Neural cell (in vitro differentiated cells): ENCODE measurements around the gene MRNIP. TPM values are rescaled to one million over a fixed set of nuclear protein-coding genes. Genes with fewer than 3 reads are reported as not detected.

Experiments used
- H2AFZ ChIP-seq: fragments of 200-600, 300-800 bp; sonication (generic), shearing (Covaris generic); 2 replicates; pipeline ENCODE4 v1.6.0; 2014; ENCODE audit warnings: low read depth, mild to moderate bottlenecking, antibody characterized with exemption, low read length, moderate library complexity
- H3F3A ChIP-seq: fragments of 200-600 bp; shearing (Covaris generic); 2 replicates; pipeline ENCODE4 v1.6.1; 2016; ENCODE audit warnings: mild to moderate bottlenecking, moderate library complexity, mixed read lengths, antibody characterized with exemption, low read length; ENCODE audit not compliant: insufficient read depth, poor library complexity, severe bottlenecking
- H3K27ac ChIP-seq: fragments of 200-600, 300-800 bp; sonication (generic), shearing (Covaris generic); 2 replicates; pipeline ENCODE4 v1.5.1; 2014; ENCODE audit warnings: mild to moderate bottlenecking, low read length, moderate library complexity
- H3K27me3 ChIP-seq: fragments of 300-800, 200-600 bp; sonication (generic), shearing (Covaris generic); 2 replicates; pipeline ENCODE4 v1.6.0; 2014; ENCODE audit warnings: mild to moderate bottlenecking, low read depth, low read length, moderate library complexity; ENCODE audit not compliant: insufficient read depth
- H3K36me3 ChIP-seq: fragments of 300-800, 200-600 bp; sonication (generic), shearing (Covaris generic); 2 replicates; pipeline ENCODE4 v1.5.1; 2014; ENCODE audit warnings: mild to moderate bottlenecking, antibody characterized with exemption, low read length, moderate library complexity; ENCODE audit not compliant: insufficient read depth
- H3K4me2 ChIP-seq: fragments of 300-800, 200-600 bp; sonication (generic), shearing (Covaris generic); 2 replicates; pipeline ENCODE4 v1.6.0; 2014; ENCODE audit warnings: mild to moderate bottlenecking, low read length
- H3K4me3 ChIP-seq: fragments of 300-800, 200-600 bp; sonication (generic), shearing (Covaris generic); 2 replicates; pipeline ENCODE4 v1.5.1; 2014; ENCODE audit warnings: mild to moderate bottlenecking, low read length, moderate library complexity
- H3K79me2 ChIP-seq: fragments of 200-600 bp; shearing (Covaris generic); replicated peaks from 2 replicates; pipeline ENCODE4 v1.6.0; 2014; ENCODE audit warnings: mild to moderate bottlenecking, low read length, moderate library complexity; ENCODE audit not compliant: insufficient read depth
- H3K9ac ChIP-seq: fragments of 300-800, 200-600 bp; sonication (generic), shearing (Covaris generic); 2 replicates; pipeline ENCODE4 v1.6.1; 2016; ENCODE audit warnings: mild to moderate bottlenecking, low read length, mixed read lengths
- H3K9me2 ChIP-seq: fragments of 200-600 bp; shearing (Covaris generic); 2 replicates; pipeline ENCODE4 v1.6.1; 2016; ENCODE audit warnings: mild to moderate bottlenecking, low read length, mixed read lengths; ENCODE audit not compliant: insufficient read depth
- H3K9me3 ChIP-seq: fragments of 200-600, 300-800 bp; sonication (generic), shearing (Covaris generic); 2 replicates; pipeline ENCODE4 v1.6.1; 2016; ENCODE audit warnings: mild to moderate bottlenecking, mixed run types, low read length, moderate library complexity, mixed read lengths
- H4K20me1 ChIP-seq: fragments of 200-600 bp; shearing (Covaris generic); 2 replicates; pipeline ENCODE4 v1.6.1; 2016; ENCODE audit warnings: mild to moderate bottlenecking, mixed run types; ENCODE audit not compliant: insufficient read depth
- CTCF ChIP-seq: fragments of 450-650 bp; IDR thresholded peaks from 2 replicates; pipeline ENCODE4 v1.5.1; 2014; ENCODE audit warnings: antibody characterized with exemption, mild to moderate bottlenecking, moderate library complexity; ENCODE audit not compliant: poor library complexity, severe bottlenecking
- EP300 ChIP-seq: fragments of 450-650 bp; conservative IDR thresholded peaks from 2 replicates; pipeline ENCODE4 v1.6.1; 2014; ENCODE audit warnings: antibody characterized with exemption, mild to moderate bottlenecking, moderate library complexity; ENCODE audit not compliant: poor library complexity, severe bottlenecking
- EZH2 ChIP-seq: fragments of 200-600, 300-800 bp; shearing (Covaris generic), sonication (generic); IDR thresholded peaks from 2 replicates; pipeline ENCODE4 v1.6.1; 2014; ENCODE audit warnings: antibody characterized with exemption, low read length, borderline replicate concordance, mild to moderate bottlenecking; ENCODE audit not compliant: insufficient read depth, poor library complexity, severe bottlenecking
- MXI1 ChIP-seq: fragments of 450-650 bp; conservative IDR thresholded peaks from 2 replicates; pipeline ENCODE4 v1.6.1; 2014; ENCODE audit warnings: antibody characterized with exemption, mild to moderate bottlenecking; ENCODE audit not compliant: poor library complexity, severe bottlenecking
- POLR2AphosphoS5 ChIP-seq: IDR thresholded peaks from 2 replicates; pipeline ENCODE4 v1.6.1; 2012
- RAD21 ChIP-seq: fragments of 450-650 bp; conservative IDR thresholded peaks from 2 replicates; pipeline ENCODE4 v1.6.1; 2014; ENCODE audit warnings: antibody characterized with exemption, mild to moderate bottlenecking, moderate library complexity
- REST ChIP-seq: IDR thresholded peaks from 2 replicates; pipeline ENCODE4 v1.6.1; 2012; ENCODE audit warnings: borderline replicate concordance
- SMC3 ChIP-seq: fragments of 450-650 bp; conservative IDR thresholded peaks from 2 replicates; pipeline ENCODE4 v1.6.1; 2014; ENCODE audit warnings: antibody characterized with exemption, mild to moderate bottlenecking, moderate library complexity; ENCODE audit not compliant: poor library complexity
- TAF1 ChIP-seq: IDR thresholded peaks from 2 replicates; pipeline ENCODE4 v1.6.1; 2012; ENCODE audit warnings: low read depth
- polyA plus RNA-seq: library from polyadenylated mRNA; depleted of rRNA; stranded (reverse); fragments of >200 nt; gene quantifications from 2 replicates; pipeline ENCODE4 v1.2.3, GENCODE V29; 2014

MRNIP gene
- polyA plus RNA-seq, 1 donor from 2014 or later: 121 TPM

GRCh38 chr5:179820127-179820482, 38.5 kb downstream of the MRNIP start:
- no peak for TF ChIP-seq TAF1
- no peak for TF ChIP-seq RAD21
- TF ChIP-seq EP300: no peak
- no peak for TF ChIP-seq REST
- TF ChIP-seq MXI1: no peak
- no peak for TF ChIP-seq POLR2AphosphoS5
- TF ChIP-seq EZH2: no peak
- no peak for TF ChIP-seq CTCF
- TF ChIP-seq SMC3: no peak
- no peak overlapping the region for H2AFZ ChIP-seq
- peak overlapping the region; percentile 80 for H3K27ac ChIP-seq
- peak overlapping the region; percentile 99 for H3K4me3 ChIP-seq
- no peaks in the 10 kb centered on the region for H3K36me3 ChIP-seq
- H3K79me2 ChIP-seq: peaks cover 12% of the 10 kb centered on the region
- H3K27me3 ChIP-seq: peaks cover 4% of the 10 kb centered on the region
- no peaks in the 10 kb centered on the region for H3K9me2 ChIP-seq
- no peaks in the 10 kb centered on the region for H3K9me3 ChIP-seq
- H3K4me2 ChIP-seq: peak overlapping the region; percentile 68
- no peaks in the 10 kb centered on the region for H3F3A ChIP-seq
- peak overlapping the region; percentile 92 for H3K9ac ChIP-seq
- no peaks in the 10 kb centered on the region for H4K20me1 ChIP-seq

GRCh38 chr5:179819296-179820126, 39.1 kb downstream of the MRNIP start:
- Histone ChIP-seq H3K36me3 (no peaks in the 10 kb centered on the region), H3K27me3 (peaks cover 4% of the 10 kb centered on the region), H3K9ac (peak overlapping the region; percentile 16), H3K79me2 (peaks cover 12% of the 10 kb centered on the region), H3F3A (no peaks in the 10 kb centered on the region), H3K4me2 (no peak overlapping the region), H3K9me2 (no peaks in the 10 kb centered on the region), H3K27ac (peak overlapping the region; percentile 80), H3K4me3 (peak overlapping the region; percentile 56), H2AFZ (no peak overlapping the region), H3K9me3 (no peaks in the 10 kb centered on the region), H4K20me1 (no peaks in the 10 kb centered on the region)
- no peak for TF ChIP-seq TAF1
- no peak for TF ChIP-seq MXI1
- TF ChIP-seq CTCF: no peak
- TF ChIP-seq SMC3: no peak
- no peak for TF ChIP-seq EZH2
- no peak for TF ChIP-seq POLR2AphosphoS5
- TF ChIP-seq REST: no peak
- no peak for TF ChIP-seq EP300
- TF ChIP-seq RAD21: no peak
